Measurements from ENCODE around the gene RBM20.
"Not testable (repeated sequence)": the region's sequence is repeated elsewhere in the genome, so short reads cannot be mapped to it uniquely, and the experiment has no call there.

Gene RBM20
- 0.05 to 0.39 (median 0.18) reads per million in 3 experiments for total RNA-seq

GRCh38 chr10:110643653-110644597 is at the start of gene RBM20:
RBM20 (plus strand) TSS chr10:110644336; CDS start chr10:110644455, 119 bp downstream.
- DNase-seq = peak; percentile 13

DNA sequence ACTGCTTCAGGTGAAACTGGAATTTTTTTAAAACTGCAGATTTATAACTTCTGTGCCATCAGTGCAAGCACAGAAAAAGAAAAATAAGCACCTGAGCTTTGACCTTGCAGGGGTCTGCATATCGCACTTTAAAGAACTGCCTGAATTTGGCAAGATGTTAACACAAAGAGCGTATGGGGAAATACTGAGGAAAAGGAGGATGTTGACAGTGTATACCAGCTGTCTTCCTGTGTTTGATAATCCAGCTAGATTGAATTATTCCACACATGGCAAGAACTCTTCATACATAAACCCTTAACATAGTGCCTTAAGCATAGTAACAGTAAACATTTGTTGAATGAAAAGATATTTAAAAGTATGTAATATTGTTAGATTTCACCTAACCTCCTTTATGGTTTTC is 46.7 kb upstream of the RBM20 start:
- DNase-seq = no peak

DNA sequence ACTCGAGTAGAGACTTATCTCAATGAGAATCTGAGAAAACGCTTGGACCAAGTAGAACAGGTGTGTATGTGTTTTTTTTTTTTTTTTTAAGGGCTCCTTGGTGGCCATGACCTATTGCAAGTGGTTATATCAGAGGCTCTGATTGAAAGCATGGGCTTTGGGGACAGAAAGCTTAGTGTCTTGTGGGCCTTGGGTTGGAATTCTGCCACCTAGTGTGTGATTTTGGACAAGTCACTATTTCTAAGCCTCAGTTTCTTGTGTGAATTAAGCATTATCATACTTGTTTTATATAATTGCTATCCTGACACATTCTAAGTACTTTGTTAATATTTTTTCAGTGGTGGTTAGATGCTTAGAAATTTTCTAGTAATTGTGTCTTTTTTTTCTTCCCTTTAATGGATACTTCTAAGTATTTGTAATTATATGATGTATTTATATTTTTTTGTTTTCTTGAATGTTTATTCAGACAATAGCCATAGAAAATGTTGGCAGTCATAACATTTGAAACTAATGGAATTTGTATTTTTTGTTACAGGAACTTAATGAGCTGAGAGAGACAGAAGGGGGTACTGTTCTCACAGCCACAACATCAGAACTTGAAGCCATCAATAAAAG is 43.5 kb upstream of the RBM20 start:
- peak; percentile 40 for DNase-seq

- DNase-seq = no peak
Observed at GRCh38 chr10:110601581-110601980, 42.6 kb upstream of the RBM20 start.

- no peak for DNase-seq
Observed at GRCh38 chr10:110608087-110608486, 36.0 kb upstream of the RBM20 start.

- no peak for DNase-seq
Observed at GRCh38 chr10:110609605-110610004, 34.5 kb upstream of the RBM20 start.

GRCh38 chr10:110610308-110610774 is 33.8 kb upstream of the RBM20 start:
- peak; percentile 55 for DNase-seq

- DNase-seq = not testable (repeated sequence)
Observed at GRCh38 chr10:110610781-110611180, 33.4 kb upstream of the RBM20 start.

GRCh38 chr10:110612087-110612486 is 32.0 kb upstream of the RBM20 start:
- DNase-seq = no peak

- DNase-seq = no peak
Observed at GRCh38 chr10:110612629-110613028, 31.5 kb upstream of the RBM20 start.

DNA sequence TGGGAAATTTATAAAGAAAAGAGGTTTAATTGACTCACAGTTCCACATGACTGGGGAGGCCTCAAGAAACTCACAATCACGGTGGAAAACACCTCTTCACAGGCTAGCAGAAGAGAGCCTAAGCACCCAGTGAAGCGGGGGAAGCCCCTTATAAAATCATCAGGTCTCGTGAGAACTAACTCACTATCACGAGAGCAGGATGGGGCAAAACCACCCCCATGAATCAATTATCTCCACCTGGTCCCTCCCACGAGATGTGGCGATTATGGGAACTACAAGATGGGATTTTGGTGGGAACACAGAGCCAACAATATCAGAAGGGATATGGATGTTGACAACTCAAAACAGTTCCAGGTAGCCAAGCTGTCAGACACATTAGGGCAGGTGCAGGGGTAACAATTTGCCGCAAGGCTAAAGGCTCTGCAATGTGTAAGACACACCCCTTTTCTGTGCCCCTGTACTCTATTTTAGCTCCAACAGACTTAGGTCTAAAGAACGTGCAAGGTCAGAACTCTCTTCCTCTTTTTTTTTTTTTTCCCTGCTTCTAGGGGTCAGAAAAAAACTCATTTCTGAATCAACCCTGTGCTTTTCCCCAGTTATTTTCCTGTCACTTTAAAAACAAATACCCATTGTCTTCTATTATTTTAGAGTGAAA is 30.7 kb upstream of the RBM20 start:
- DNase-seq = no peak

- DNase-seq = no peak
Observed at GRCh38 chr10:110613996-110614495, 30.1 kb upstream of the RBM20 start.

DNA sequence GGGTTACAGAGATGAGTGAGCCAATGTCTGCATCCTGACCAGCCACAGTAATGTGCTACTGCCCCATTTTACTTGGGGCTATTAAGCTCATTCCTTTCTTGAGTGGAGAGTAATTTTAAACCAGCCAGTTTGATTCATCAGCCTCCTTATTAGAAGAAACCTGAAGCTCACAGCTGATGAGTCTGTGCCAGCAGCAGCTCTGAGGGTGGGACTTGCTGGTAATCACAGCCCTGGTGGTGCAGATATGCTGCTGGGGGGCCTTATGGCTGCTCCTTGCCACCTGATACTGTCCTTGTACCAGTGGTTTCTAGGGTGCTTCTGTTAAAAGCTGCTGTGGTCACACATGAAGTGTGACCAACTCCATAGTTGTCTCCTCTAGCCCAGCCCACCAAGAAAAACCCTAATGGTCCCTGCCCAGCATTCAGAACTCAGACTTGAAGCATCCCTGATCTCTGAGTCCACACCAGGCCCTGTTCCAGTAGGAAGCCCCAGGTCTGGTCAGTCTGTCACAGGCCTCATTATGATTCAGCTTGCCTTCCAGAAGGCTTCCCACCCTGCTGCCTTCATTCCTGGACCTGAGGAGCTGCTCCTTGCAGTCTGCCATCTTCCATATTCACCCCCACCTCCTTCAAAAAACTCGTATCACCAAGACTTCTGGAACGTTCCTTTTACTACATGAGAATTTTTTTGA is 28.9 kb upstream of the RBM20 start:
- DNase-seq = no peak

DNA sequence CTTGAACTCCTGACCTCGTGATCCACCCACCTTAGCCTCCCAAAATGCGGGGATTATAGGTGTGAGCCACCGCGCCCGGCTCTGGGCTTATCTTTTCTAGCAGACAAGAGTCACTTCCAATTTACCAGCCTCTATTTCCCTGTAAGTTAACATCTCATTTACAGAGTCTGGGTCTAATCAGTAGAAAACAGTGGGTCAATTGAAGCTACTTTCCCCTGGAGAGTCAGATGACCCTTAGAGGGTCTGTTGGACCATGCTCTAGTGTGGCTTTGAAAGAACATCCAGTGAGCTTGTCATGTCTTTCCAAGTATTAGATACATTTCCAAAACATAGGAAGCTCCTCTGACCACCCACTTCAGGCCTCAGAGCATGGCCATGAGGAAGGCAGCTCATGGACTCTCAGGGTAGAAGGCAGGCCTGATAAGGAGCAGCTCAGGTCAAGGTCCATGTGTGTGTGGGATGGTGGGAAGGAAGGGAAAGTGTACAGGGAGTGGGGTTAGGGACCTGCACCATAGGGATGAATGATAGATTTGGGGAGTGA is 27.6 kb upstream of the RBM20 start:
- DNase-seq = no peak

DNA sequence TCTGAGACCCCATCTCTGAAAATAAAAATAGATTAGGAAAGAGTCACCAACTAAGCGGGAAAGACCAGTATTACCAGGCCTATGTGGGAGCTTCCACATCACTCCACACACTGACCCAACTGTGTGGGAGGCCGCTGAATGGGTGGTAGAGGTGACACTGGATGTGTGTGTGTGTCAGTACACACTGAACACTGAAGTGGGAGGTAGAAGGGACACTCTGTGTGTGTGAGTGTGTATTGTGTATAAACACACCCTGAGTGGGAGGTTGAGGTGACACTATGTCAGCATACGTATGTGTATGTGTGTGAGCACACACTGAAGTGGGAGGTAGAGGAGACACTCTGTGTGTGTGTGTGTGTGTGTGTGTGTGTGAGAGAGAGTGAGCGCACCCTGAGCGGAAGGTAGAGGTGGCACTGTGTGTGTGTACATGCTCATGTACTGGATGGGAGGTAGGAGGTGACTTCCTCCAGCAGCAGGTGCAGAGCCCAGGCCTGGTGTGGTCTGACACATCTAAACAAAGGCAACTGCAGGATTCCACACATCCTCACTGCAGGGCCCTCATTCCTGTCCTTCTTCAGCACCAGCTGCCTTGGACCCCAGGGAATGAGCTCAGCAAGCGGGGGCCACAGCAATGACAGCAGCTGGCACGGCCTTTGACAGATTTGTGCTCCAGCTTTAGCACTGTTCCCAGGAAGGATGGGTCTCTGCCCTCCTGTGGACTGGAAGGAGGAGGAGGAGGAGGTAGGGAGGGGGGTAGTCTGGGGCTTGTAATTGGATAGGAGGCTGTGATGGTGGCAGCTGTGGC is 26.5 kb upstream of the RBM20 start:
- DNase-seq = no peak

DNA sequence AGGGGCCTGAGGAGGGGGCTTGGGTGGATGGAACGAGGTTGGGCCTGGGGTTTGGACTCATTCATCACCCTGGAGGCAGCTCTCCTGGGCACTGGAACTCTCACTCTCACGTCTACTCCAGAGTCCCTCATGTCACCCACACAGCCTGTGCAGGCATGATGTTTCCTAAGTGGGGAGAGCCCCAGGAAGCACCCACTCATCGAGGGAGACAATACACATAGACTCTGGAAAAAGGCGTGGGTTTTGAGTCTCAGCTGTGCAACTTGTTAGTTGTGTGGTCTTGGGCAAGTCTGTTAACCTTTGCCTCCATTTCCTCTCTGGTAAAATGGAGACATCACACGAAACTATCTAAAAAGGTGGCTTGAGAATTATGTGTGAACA is 25.9 kb upstream of the RBM20 start:
- no peak for DNase-seq

GRCh38 chr10:110619514-110620397 is 24.4 kb upstream of the RBM20 start:
- DNase-seq = no peak

GRCh38 chr10:110620398-110620719 is 23.8 kb upstream of the RBM20 start:
- no peak for DNase-seq

- not testable (repeated sequence) for DNase-seq
Observed at GRCh38 chr10:110623316-110623715, 20.8 kb upstream of the RBM20 start.

DNA sequence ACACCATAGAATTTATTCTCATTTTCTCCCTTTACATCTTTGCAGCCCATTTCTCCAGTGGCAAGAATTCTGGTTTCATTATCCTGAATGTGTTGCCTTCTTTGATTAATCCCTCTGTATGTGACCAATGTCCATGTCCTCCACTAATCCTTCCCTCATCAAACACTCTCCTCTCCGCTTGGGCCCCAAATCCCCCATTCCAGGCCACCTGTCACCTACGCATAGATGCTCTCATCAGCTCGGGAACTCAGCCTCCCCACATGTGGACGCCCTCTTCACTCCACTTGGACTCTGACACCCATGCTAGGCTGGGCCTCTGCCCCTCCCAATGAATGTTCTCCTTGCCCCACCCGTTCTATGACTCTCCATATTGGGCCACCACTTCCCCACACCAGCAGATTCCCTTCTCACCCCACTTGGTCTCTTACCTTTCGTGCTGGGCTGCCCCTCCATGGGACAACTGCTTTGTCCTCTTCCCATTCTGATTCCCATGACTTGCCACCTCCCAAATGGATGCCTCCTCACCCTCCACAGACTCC is 18.7 kb upstream of the RBM20 start:
- DNase-seq = no peak

All from central memory CD4-positive, alpha-beta T cell (primary cell).